Stomach (tissue), 9 donors: ENCODE results near the gene EDIL3. TPM values are rescaled to one million over a fixed set of nuclear protein-coding genes. Genes with fewer than 3 reads are reported as not detected.
"Not testable (repeated sequence)": the region's sequence is repeated elsewhere in the genome, so short reads cannot be mapped to it uniquely, and the experiment has no call there.

Experiments
- DNase-seq, 2 donors: peaks; one replicate each; pipeline versions ENCODE4 v3.0.0 to v3.0.0-alpha.2; 2013 to 2019
- H3K27ac ChIP-seq, 5 donors: fragments of 200-600 bp in 4 of 5; sonication (generic) in 4 of 5; one replicate each; pipeline ENCODE4 v1.5.1; 2013 to 2019; ENCODE audit warnings: mild to moderate bottlenecking in 1 of 5, moderate library complexity in 1 of 5
- H3K27me3 ChIP-seq, 3 donors: fragments of 200-600 bp; sonication (generic); one replicate each; pipeline ENCODE4 v1.5.1; 2017 to 2019; ENCODE audit warnings: mixed run types in 1 of 3
- H3K36me3 ChIP-seq, 4 donors: fragments of 200-600 bp; sonication (generic); 1 replicate in 3 of 4; 2 replicates in 1 of 4; pipeline ENCODE4 v1.5.1; 2016 to 2019
- H3K4me1 ChIP-seq, 4 donors: fragments of 200-600 bp; sonication (generic); one replicate each; pipeline ENCODE4 v1.5.1; 2016 to 2019
- H3K4me3 ChIP-seq, 4 donors: fragments of 200-600 bp; sonication (generic) in 3 of 4; one replicate each; pipeline ENCODE4 v1.5.1; 2016 to 2019; ENCODE audit warnings: mild to moderate bottlenecking in 1 of 4
- H3K9me3 ChIP-seq, 4 donors: fragments of 200-600 bp; sonication (generic); one replicate each; pipeline ENCODE4 v1.5.1; 2016 to 2019
- CTCF ChIP-seq, 7 experiments: fragments of 450-650 bp in 4 of 7; fragments of 200-600 bp in 3 of 7; sonication (generic) in 3 of 7; IDR thresholded peaks; one replicate each; pipeline ENCODE4 v1.5.1; 2016 to 2019; ENCODE audit warnings: antibody characterized with exemption in 7 of 7, control low read depth in 2 of 7, mild to moderate bottlenecking in 1 of 7
- EP300 ChIP-seq: sonication (generic); formaldehyde crosslinking; IDR thresholded peaks from one replicate; pipeline ENCODE4 v1.6.1; 2017; ENCODE audit warnings: antibody characterized with exemption
- POLR2A ChIP-seq, 4 donors: fragments of 450-650 bp; IDR thresholded peaks; one replicate each; pipeline ENCODE4 v1.6.1; 2016; ENCODE audit warnings: antibody characterized with exemption in 4 of 4, control low read depth in 2 of 4, mild to moderate bottlenecking in 1 of 4, moderate library complexity in 1 of 4
- POLR2AphosphoS5 ChIP-seq, 3 donors: sonication (generic); formaldehyde crosslinking; IDR thresholded peaks; one replicate each; pipeline ENCODE4 v1.6.1; 2016; ENCODE audit warnings: antibody characterized with exemption in 3 of 3
- WGBS, 5 donors: extraction: QIAGEN DNeasy Blood & Tissue Kit in 3 of 5; methylation state at CpG; one replicate each; pipeline versions ENCODE4 v1.1.5 to v1.1.7; 2013 to 2018; 5-methylcytosine and 5-hydroxymethylcytosine counted together
- intact Hi-C: fragments of 100-400 bp; cut with DNase I; formaldehyde crosslinking; loops from one replicate; pipeline ENCODE4 v1.15.1; 2023; ENCODE audit warnings: low total_unique reads
- polyA plus RNA-seq, 3 donors: library from polyadenylated mRNA; stranded (reverse); fragments of 200-250 nt; gene quantifications; one replicate each; pipeline ENCODE4 v1.2.3, GENCODE V29; 2013
- total RNA-seq, 5 donors: library from RNA; depleted of rRNA; stranded (reverse); fragments of >200 nt; gene quantifications; one replicate each; pipeline versions ENCODE4 v1.1.0 to v1.2.3, GENCODE V29; 2014 to 2016
- donor health status: healthy with polysubstance abuse.
- donor health status: Bipolar disorder and iron deficiency.
- donor health status: healthy.

The EDIL3 gene
- total and polyA plus RNA-seq, 8 donors = 2.3 to 75.0 (median 14.4) TPM

- no peak for DNase-seq
- no peaks in the 10 kb centered on the region for H3K9me3 ChIP-seq
- intact Hi-C loops = no loop called here
- no peaks in the 10 kb centered on the region for H3K27me3 ChIP-seq
- no peak overlapping the region for H3K4me3 ChIP-seq
- H3K27ac ChIP-seq = no peak overlapping the region
- 83 to 87% (median 84%) methylated on average over 2 of the region's 2 CpGs for WGBS, 5 donors
- H3K36me3 ChIP-seq = no peaks in the 10 kb centered on the region
- no peaks in the 10 kb centered on the region for H3K4me1 ChIP-seq
- TF ChIP-seq EP300 = no peak
- no peak for TF ChIP-seq CTCF (IDR thresholded peaks at IDR 0.05)
- no peak for TF ChIP-seq POLR2AphosphoS5 (IDR thresholded peaks at IDR 0.05)
- TF ChIP-seq POLR2A (IDR thresholded peaks at IDR 0.05) = no peak
These were observed 215.8 kb downstream of the EDIL3 start for GRCh38 chr5:84168841-84169240.

- Histone ChIP-seq H3K27me3 (no peaks in the 10 kb centered on the region), H3K4me1 (no peaks in the 10 kb centered on the region), H3K4me3 (no peak overlapping the region), H3K27ac (no peak overlapping the region), H3K36me3 (no peaks in the 10 kb centered on the region), H3K9me3 (no peaks in the 10 kb centered on the region)
- intact Hi-C loops = no loop called here
- DNase-seq = no peak
- no peak for TF ChIP-seq POLR2AphosphoS5 (IDR thresholded peaks at IDR 0.05)
- no peak for TF ChIP-seq POLR2A (IDR thresholded peaks at IDR 0.05)
- no peak for TF ChIP-seq EP300
- no peak for TF ChIP-seq CTCF (IDR thresholded peaks at IDR 0.05)
- 81 to 89% (median 85%) methylated on average over 1 of the region's 1 CpG for WGBS, 5 donors
These were observed 221.0 kb downstream of the EDIL3 start for GRCh38 chr5:84163671-84164070.

- no peaks in the 10 kb centered on the region for H3K27me3 ChIP-seq
- intact Hi-C loops = no loop called here
- no peak overlapping the region for H3K4me3 ChIP-seq
- WGBS, 5 donors = 32 to 40% (median 38%) methylated on average over 1 of the region's 1 CpG
- TF ChIP-seq CTCF (IDR thresholded peaks at IDR 0.05) (no peak), POLR2AphosphoS5 (IDR thresholded peaks at IDR 0.05) (no peak), POLR2A (IDR thresholded peaks at IDR 0.05) (no peak), EP300 (no peak)
- no peaks in the 10 kb centered on the region for H3K9me3 ChIP-seq
- H3K27ac ChIP-seq = no peak overlapping the region
- H3K36me3 ChIP-seq = no peaks in the 10 kb centered on the region
- H3K4me1 ChIP-seq = no peaks in the 10 kb centered on the region
- DNase-seq = no peak
These were observed 222.0 kb downstream of the EDIL3 start for GRCh38 chr5:84162695-84163094.

GRCh38 chr5:84160650-84161049, 224.0 kb downstream of the EDIL3 start:
- H3K9me3 ChIP-seq, H3K27me3 ChIP-seq, H3K4me1 ChIP-seq, intact Hi-C loops, H3K36me3 ChIP-seq, H3K27ac ChIP-seq, H3K4me3 ChIP-seq, DNase-seq: not testable (repeated sequence)

- Histone ChIP-seq H3K4me1 (no peaks in the 10 kb centered on the region), H3K27me3 (no peaks in the 10 kb centered on the region), H3K36me3 (no peaks in the 10 kb centered on the region), H3K4me3 (no peak overlapping the region), H3K9me3 (no peaks in the 10 kb centered on the region), H3K27ac (no peak overlapping the region)
- DNase-seq = no peak
- WGBS, 5 donors = 69 to 84% (median 78%) methylated on average over 3 of the region's 3 CpGs
- TF ChIP-seq EP300 = no peak
- no peak for TF ChIP-seq CTCF (IDR thresholded peaks at IDR 0.05)
- no peak for TF ChIP-seq POLR2AphosphoS5 (IDR thresholded peaks at IDR 0.05)
- TF ChIP-seq POLR2A (IDR thresholded peaks at IDR 0.05) = no peak
- intact Hi-C loops = no loop called here
These were observed 235.6 kb downstream of the EDIL3 start for GRCh38 chr5:84149094-84149493.
